Mucosa of descending colon (tissue), 3 donors: ENCODE results near the gene TM4SF18. TPM values are rescaled to one million over a fixed set of nuclear protein-coding genes. Genes with fewer than 3 reads are reported as not detected.
A peak's percentile ranks its signal among the peaks of the same experiment; 100 is the strongest.

ENCODE experiments used
- ATAC-seq: fragments of 200-7000 bp; cut with Tn5 transposase; one replicate; pipeline ENCODE4 v1.9.1; 2020; ENCODE audit warnings: mild to moderate bottlenecking, moderate library complexity
- DNase-seq, 3 donors: peaks; one replicate each; pipeline ENCODE4 v3.0.0-alpha.2; 2020
- H3K36me3 ChIP-seq: fragments of 200-600 bp; one replicate; pipeline ENCODE4 v1.8.0; 2021; ENCODE audit warnings: low read depth, mild to moderate bottlenecking
- H3K4me1 ChIP-seq: fragments of 200-600 bp; one replicate; pipeline ENCODE4 v1.8.0; 2021; ENCODE audit warnings: low read depth, mild to moderate bottlenecking
- H3K4me3 ChIP-seq: fragments of 200-600 bp; one replicate; pipeline ENCODE4 v1.8.0; 2021; ENCODE audit warnings: mild to moderate bottlenecking
- H3K9me3 ChIP-seq: fragments of 200-600 bp; one replicate; pipeline ENCODE4 v1.8.0; 2021; ENCODE audit warnings: mild to moderate bottlenecking
- intact Hi-C, 2 donors: fragments of 100-400 bp; cut with DNase I in 1 of 2; cut with micrococcal nuclease in 1 of 2; formaldehyde crosslinking; loops; one replicate each; pipeline versions ENCODE4 v1.11.0 to v1.11.1; 2022; cut with DNase I, micrococcal nuclease
- total RNA-seq, 3 donors: library from RNA; stranded (reverse); fragmentation: NEBNext Ultra II Directional in 2 of 3; extraction: Animal tissue kit (Norgen Biotek cat#: 25700) in 2 of 3; gene quantifications; one replicate each; pipeline versions ENCODE4 v1.2.1 to v1.2.4, GENCODE V29; 2021 to 2023
- TF ChIP-seq, protein P1 (sequence below): fragments of 200-600 bp; IDR thresholded peaks from one replicate; pipeline ENCODE4 v1.8.0; 2022; ENCODE audit warnings: antibody characterized with exemption, mild to moderate bottlenecking
- donor health status: DM: no; HTN: no; CAD: no; lungs with moderate emphysema.
- donor health status: DM: no; HTN: no; CAD: no.
- donor health status: DM: no; HTN: yes; CAD: no.

The TM4SF18 gene
- total RNA-seq, 3 donors from 2014 or later: 1.9 to 2.4 (median 2.2) TPM

DNA sequence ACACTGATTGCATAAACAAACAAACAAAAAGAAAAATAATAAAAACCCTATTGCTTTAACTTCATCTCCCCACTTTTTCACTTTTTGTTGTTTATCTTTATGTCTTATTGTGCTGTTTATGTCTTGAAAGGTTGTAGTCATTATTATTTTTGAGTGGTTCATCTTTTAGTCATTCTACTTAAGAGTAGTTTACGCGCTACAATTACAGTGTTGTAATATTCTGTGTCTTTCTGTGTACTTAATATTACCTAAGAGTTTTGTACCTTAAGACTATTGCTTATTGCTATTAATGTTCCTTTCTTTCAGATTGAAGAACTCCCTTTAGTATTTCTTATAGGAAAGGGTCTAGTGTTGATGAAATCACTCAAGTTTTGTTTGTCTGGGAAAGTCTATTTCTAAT lies 28.1 kb downstream of the TM4SF18 start:
- no peak for DNase-seq
- no peaks in the 10 kb centered on the region for H3K9me3 ChIP-seq
- H3K36me3 ChIP-seq: no peaks in the 10 kb centered on the region
- TF ChIP-seq, protein P1, sequence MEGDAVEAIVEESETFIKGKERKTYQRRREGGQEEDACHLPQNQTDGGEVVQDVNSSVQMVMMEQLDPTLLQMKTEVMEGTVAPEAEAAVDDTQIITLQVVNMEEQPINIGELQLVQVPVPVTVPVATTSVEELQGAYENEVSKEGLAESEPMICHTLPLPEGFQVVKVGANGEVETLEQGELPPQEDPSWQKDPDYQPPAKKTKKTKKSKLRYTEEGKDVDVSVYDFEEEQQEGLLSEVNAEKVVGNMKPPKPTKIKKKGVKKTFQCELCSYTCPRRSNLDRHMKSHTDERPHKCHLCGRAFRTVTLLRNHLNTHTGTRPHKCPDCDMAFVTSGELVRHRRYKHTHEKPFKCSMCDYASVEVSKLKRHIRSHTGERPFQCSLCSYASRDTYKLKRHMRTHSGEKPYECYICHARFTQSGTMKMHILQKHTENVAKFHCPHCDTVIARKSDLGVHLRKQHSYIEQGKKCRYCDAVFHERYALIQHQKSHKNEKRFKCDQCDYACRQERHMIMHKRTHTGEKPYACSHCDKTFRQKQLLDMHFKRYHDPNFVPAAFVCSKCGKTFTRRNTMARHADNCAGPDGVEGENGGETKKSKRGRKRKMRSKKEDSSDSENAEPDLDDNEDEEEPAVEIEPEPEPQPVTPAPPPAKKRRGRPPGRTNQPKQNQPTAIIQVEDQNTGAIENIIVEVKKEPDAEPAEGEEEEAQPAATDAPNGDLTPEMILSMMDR: no peak
- ATAC-seq: no peak
- intact Hi-C loops: no loop called here
- no peak overlapping the region for H3K4me3 ChIP-seq
- peaks cover 3% of the 10 kb centered on the region for H3K4me1 ChIP-seq

DNA sequence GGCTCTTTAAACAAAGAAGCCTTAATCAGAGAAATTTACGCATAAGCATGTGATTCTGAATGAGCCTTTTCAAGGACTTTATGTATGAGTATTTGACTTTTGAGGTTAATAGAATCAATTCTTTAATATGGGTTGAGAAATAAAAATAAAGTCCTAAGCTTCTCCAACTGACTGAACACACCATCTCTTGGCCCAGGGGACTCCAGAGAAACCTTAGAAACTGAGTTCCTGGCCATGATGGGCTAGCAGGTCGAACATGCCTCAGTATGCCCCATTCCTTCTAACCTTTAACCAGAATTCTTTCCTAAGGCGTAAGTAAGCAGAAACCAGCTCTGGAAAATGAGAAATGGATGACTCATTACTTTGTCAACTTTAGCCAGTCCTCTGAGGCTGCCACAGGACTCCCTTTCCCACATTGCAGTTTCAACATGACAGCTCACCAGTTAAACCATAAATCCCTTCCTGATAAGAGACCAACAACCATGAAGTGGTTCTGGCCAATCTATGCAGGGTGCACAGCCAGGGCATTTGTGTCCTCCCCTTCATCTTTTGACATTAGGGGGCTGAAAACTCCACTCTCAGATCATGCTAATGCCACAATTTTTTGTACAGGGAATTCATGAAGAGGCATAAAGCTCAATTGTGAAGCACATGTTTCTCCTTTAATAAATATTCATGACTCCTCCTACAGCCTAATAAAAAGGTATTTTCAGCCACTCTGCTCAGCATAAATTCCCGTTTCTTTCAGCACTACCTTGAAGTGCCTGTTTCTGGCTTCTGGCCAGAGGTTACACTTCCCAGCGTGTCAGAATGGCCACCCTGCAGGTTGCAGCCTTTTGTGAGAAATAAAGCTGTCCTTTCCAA lies 33.3 kb downstream of the TM4SF18 start:
- no peak overlapping the region for H3K4me3 ChIP-seq
- TF ChIP-seq, protein P1: no peak
- intact Hi-C loops: no loop called here
- DNase-seq: peak in 2 of 3 donors; percentile 27 to 48
- ATAC-seq: peak; percentile 98
- H3K36me3 ChIP-seq: no peaks in the 10 kb centered on the region
- no peaks in the 10 kb centered on the region for H3K9me3 ChIP-seq
- peaks cover 6% of the 10 kb centered on the region for H3K4me1 ChIP-seq

GRCh38 chr3:149296972-149297371 lies 36.5 kb downstream of the TM4SF18 start:
- ATAC-seq: no peak

DNA sequence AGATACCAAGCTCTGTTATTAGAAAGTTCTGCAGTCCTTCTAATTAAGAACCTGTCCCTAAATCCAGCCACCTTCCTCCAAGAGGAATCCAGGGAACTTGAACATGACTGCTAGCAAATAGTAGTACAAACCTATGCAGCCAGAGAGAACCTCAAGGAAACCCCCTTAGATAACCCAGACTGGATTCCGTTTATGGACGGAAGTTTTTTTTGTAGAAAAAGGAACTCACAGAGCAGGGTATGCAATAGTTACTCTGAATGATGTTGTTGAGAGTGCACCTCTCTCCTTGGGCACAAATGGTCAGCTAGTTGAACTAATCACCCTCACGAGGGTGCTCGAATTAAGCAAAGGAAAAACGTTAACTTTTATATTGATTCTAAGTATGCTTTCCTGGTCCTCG lies 40.8 kb downstream of the TM4SF18 start:
- TF ChIP-seq, protein P1: no peak
- H3K9me3 ChIP-seq: no peaks in the 10 kb centered on the region
- ATAC-seq (no peak), DNase-seq (no peak)
- H3K4me3 ChIP-seq: no peak overlapping the region
- no peaks in the 10 kb centered on the region for H3K36me3 ChIP-seq
- intact Hi-C loops: no loop called here
- no peaks in the 10 kb centered on the region for H3K4me1 ChIP-seq

More at GRCh38 chr3:149296972-149297371, 36.5 kb downstream of the TM4SF18 start:
- H3K4me3 ChIP-seq: no peak overlapping the region
- intact Hi-C loops: no loop called here
- TF ChIP-seq, protein P1: no peak
- H3K9me3 ChIP-seq: no peaks in the 10 kb centered on the region
- DNase-seq: no peak
- H3K36me3 ChIP-seq: no peaks in the 10 kb centered on the region
- peaks cover 6% of the 10 kb centered on the region for H3K4me1 ChIP-seq

GRCh38 chr3:149291178-149291577 lies 42.3 kb downstream of the TM4SF18 start:
- TF ChIP-seq, protein P1: no peak
- ATAC-seq (no peak), DNase-seq (no peak)
- Histone ChIP-seq H3K4me3 (no peak overlapping the region), H3K36me3 (no peaks in the 10 kb centered on the region), H3K4me1 (no peaks in the 10 kb centered on the region), H3K9me3 (no peaks in the 10 kb centered on the region)
- intact Hi-C loops: no loop called here
